ENCODE results near the gene PRTN3. TPM values are rescaled to one million over a fixed set of nuclear protein-coding genes. Genes with fewer than 3 reads are reported as not detected.

PRTN3 gene
- total and polyA plus RNA-seq, 2 of the 4 experiments (the other 2 are of a cell fraction), result not detected

- Histone ChIP-seq H4K20me1 (ENCODE audit: insufficient read depth, low read length) (no peaks in the 10 kb centered on the region; the same call in 1 of the 2 replicates), H3K9me3 (ENCODE audit: control insufficient read depth, insufficient read depth, low read length) (no peaks in the 10 kb centered on the region), H2AK9ac (replicated peaks; ENCODE audit: low read depth, low read length, poor library complexity) (peak overlapping the region; percentile 55), H3K56ac (ENCODE audit: extremely low read depth, insufficient read depth, low read length) (no peak overlapping the region), H2BK5ac (ENCODE audit: low read depth, low read length, poor library complexity, severe bottlenecking) (no peak overlapping the region), H2AK5ac (ENCODE audit: low read depth, low read length) (no peak overlapping the region), H3K36me3 (ENCODE audit: control insufficient read depth, insufficient read depth, low read length) (no peaks in the 10 kb centered on the region), H3K4me1 (ENCODE audit: control insufficient read depth, insufficient read depth, low read length) (peaks cover 2% of the 10 kb centered on the region; the same call in 1 of the 2 replicates), H3K14ac (replicated peaks; ENCODE audit: low read depth, low read length) (no peak overlapping the region), H3K79me1 (ENCODE audit: low read depth in 1 of 2, low read length in 2 of 2) (no peaks in the 10 kb centered on the region), H2BK15ac (ENCODE audit: low read depth, low read length) (no peak overlapping the region), H3K27ac (ENCODE audit: insufficient read depth, low read length) (no peak overlapping the region), H3K4me2 (ENCODE audit: low read depth, low read length) (peak overlapping the region; percentile 19; the same call in 1 of the 2 replicates), H3K9me1 (ENCODE audit: insufficient read depth, low read length) (no peaks in the 10 kb centered on the region), H3K4me3 (ENCODE audit: insufficient read depth, low read depth, low read length) (no peak overlapping the region), H3K27me3 (ENCODE audit: control insufficient read depth, insufficient read depth, low read length) (peaks cover 20% of the 10 kb centered on the region), H3K4ac (ENCODE audit: low read depth, low read length) (no peak overlapping the region), H4K8ac (ENCODE audit: low read depth in 2 of 2, low read length in 2 of 2) (no peak overlapping the region), H3K23ac (ENCODE audit: low read depth, low read length) (no peak overlapping the region), H4K5ac (ENCODE audit: low read depth, low read length) (no peak overlapping the region), H3K18ac (ENCODE audit: low read depth, low read length) (no peak overlapping the region), H4K91ac (ENCODE audit: insufficient read depth, low read depth, low read length) (no peak overlapping the region), H3K9ac (ENCODE audit: low read depth, low read length) (no peak overlapping the region), H2BK20ac (ENCODE audit: low read depth, low read length) (no peak overlapping the region), H2BK120ac (ENCODE audit: low read depth, low read length) (no peak overlapping the region), H2AFZ (replicated peaks; ENCODE audit: low read length, poor library complexity) (peak overlapping the region; percentile 81)
- 13% methylated on average over 9 of the region's 46 CpGs; no CpG with 5 or more reads in 1 of the 2 experiments for WGBS, 2 experiments (ENCODE audit: extremely low coverage in 2 of 2, insufficient read length in 1 of 2)
- dilution Hi-C loops (cut with HindIII; ENCODE audit: low sequenced_read_pairs, unreplicated experiment), result no loop called here
- DNase-seq (no peak), ATAC-seq (ENCODE audit: low read depth) (peak; percentile 76)
- in situ Hi-C loops (cut with MboI; ENCODE audit: low sequenced_read_pairs), result no loop called here
- intact Hi-C loops (cut with micrococcal nuclease), result no loop called here
- POLR2A ChIA-PET (ENCODE audit: unreplicated experiment), result no interaction called here
- TF ChIP-seq NFE2L2 (IDR thresholded peaks at IDR 0.05; ENCODE audit: low read depth, low read length) (no peak), MAZ (IDR thresholded peaks at IDR 0.05; ENCODE audit: borderline replicate concordance, low read depth, low read length) (no peak), RCOR1 (IDR thresholded peaks at IDR 0.05; ENCODE audit: insufficient replicate concordance, low read length) (no peak), RAD21 (IDR thresholded peaks at IDR 0.05; ENCODE audit: low read length) (no peak), MAFK (IDR thresholded peaks at IDR 0.05; ENCODE audit: low read depth, low read length) (no peak)
- BruUV-seq (replicated peaks), result no TSS peak
- CTCF ChIA-PET, result no interaction called here
These were observed 2.5 kb downstream of the PRTN3 start for GRCh38 chr19:843180-843835.
